Nephron (organoid): Measurements from ENCODE around the gene LAMB4.

Experiments
- H3K27ac Mint-ChIP-seq, 3 experiments: 2 replicates each; pipeline ENCODE4 v1.8.0; 2020; ENCODE audit warnings: mixed read lengths in 3 of 3, mild to moderate bottlenecking in 2 of 3, moderate library complexity in 1 of 3
- H3K27me3 Mint-ChIP-seq: 2 replicates; pipeline ENCODE4 v1.8.0; 2021; ENCODE audit warnings: low read depth, mild to moderate bottlenecking, moderate library complexity, mixed read lengths
- H3K36me3 Mint-ChIP-seq: 2 replicates; pipeline ENCODE4 v1.8.0; 2020; ENCODE audit warnings: low read depth, mixed read lengths
- H3K4me1 Mint-ChIP-seq: 2 replicates; pipeline ENCODE4 v1.8.0; 2020; ENCODE audit warnings: mixed read lengths
- H3K4me3 Mint-ChIP-seq, 3 experiments: 2 replicates each; pipeline ENCODE4 v1.8.0; 2020; ENCODE audit warnings: mild to moderate bottlenecking in 3 of 3, mixed read lengths in 3 of 3, moderate library complexity in 2 of 3
- H3K9me3 Mint-ChIP-seq: 2 replicates; pipeline ENCODE4 v1.8.0; 2020; ENCODE audit warnings: mixed read lengths
- TF ChIP-seq, protein P1 (sequence below), 3 experiments: fragments of 200-600 bp; sonication (generic); IDR thresholded peaks; one replicate each; pipeline ENCODE4 v1.5.0; 2021; ENCODE audit warnings: antibody characterized with exemption in 3 of 3; ENCODE audit not compliant: unreplicated experiment in 3 of 3

The LAMB4 gene

GRCh38 chr7:108142180-108142579 lies 12.0 kb upstream of the LAMB4 start:
- no peak overlapping the region for H3K4me3 Mint-ChIP-seq

DNA sequence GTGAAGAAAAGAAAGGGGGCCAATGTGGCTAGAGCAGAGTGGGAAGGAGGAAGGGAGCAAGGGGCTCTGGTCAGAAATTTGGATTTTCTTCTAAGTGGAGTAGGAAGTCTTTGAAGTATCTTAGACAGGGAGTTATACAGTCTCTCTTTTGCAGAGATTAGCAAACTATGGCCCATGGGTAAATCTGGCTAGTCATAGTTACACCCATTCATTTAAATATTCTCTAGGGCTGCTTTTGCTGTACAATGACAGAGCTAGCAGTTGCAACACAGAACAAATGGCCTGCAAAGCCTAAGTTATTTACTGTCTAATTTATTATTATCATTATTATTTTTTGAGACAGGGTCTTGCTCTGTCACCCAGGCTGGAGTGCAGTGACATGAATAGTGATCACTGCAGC lies 10.5 kb upstream of the LAMB4 start:
- Mint-ChIP-seq H3K9me3 (no peaks in the 10 kb centered on the region), H3K36me3 (no peaks in the 10 kb centered on the region), H3K27me3 (peaks cover 3% of the 10 kb centered on the region), H3K4me1 (no peaks in the 10 kb centered on the region), H3K4me3 (no peak overlapping the region), H3K27ac (no peak overlapping the region)
- TF ChIP-seq, protein P1, sequence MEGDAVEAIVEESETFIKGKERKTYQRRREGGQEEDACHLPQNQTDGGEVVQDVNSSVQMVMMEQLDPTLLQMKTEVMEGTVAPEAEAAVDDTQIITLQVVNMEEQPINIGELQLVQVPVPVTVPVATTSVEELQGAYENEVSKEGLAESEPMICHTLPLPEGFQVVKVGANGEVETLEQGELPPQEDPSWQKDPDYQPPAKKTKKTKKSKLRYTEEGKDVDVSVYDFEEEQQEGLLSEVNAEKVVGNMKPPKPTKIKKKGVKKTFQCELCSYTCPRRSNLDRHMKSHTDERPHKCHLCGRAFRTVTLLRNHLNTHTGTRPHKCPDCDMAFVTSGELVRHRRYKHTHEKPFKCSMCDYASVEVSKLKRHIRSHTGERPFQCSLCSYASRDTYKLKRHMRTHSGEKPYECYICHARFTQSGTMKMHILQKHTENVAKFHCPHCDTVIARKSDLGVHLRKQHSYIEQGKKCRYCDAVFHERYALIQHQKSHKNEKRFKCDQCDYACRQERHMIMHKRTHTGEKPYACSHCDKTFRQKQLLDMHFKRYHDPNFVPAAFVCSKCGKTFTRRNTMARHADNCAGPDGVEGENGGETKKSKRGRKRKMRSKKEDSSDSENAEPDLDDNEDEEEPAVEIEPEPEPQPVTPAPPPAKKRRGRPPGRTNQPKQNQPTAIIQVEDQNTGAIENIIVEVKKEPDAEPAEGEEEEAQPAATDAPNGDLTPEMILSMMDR (IDR thresholded peaks at IDR 0.05; ENCODE audit: unreplicated experiment in 3 of 3), result no peak

More at GRCh38 chr7:108142180-108142579, 12.0 kb upstream of the LAMB4 start:
- Mint-ChIP-seq H3K9me3 (no peaks in the 10 kb centered on the region), H3K36me3 (no peaks in the 10 kb centered on the region), H3K4me1 (no peaks in the 10 kb centered on the region), H3K27ac (no peak overlapping the region), H3K27me3 (peaks cover 7% of the 10 kb centered on the region)
- TF ChIP-seq, protein P1 (IDR thresholded peaks at IDR 0.05; ENCODE audit: unreplicated experiment in 3 of 3), result no peak

GRCh38 chr7:108138911-108139310 lies 8.8 kb upstream of the LAMB4 start:
- no peaks in the 10 kb centered on the region for H3K9me3 Mint-ChIP-seq
- H3K4me1 Mint-ChIP-seq, result no peaks in the 10 kb centered on the region
- H3K36me3 Mint-ChIP-seq, result no peaks in the 10 kb centered on the region
- TF ChIP-seq, protein P1 (IDR thresholded peaks at IDR 0.05; ENCODE audit: unreplicated experiment in 3 of 3), result no peak
- H3K27me3 Mint-ChIP-seq, result peaks cover 3% of the 10 kb centered on the region
- no peak overlapping the region for H3K4me3 Mint-ChIP-seq
- H3K27ac Mint-ChIP-seq, result no peak overlapping the region

- Mint-ChIP-seq H3K4me1 (no peaks in the 10 kb centered on the region), H3K9me3 (no peaks in the 10 kb centered on the region), H3K27me3 (peaks cover 6% of the 10 kb centered on the region)
Observed at GRCh38 chr7:108137993-108138392, 7.8 kb upstream of the LAMB4 start.

GRCh38 chr7:108137040-108137439 lies 6.9 kb upstream of the LAMB4 start:
- peaks cover 3% of the 10 kb centered on the region for H3K4me1 Mint-ChIP-seq
- H3K4me3 Mint-ChIP-seq, result no peak overlapping the region
- TF ChIP-seq, protein P1 (IDR thresholded peaks at IDR 0.05; ENCODE audit: unreplicated experiment in 3 of 3), result no peak

More at GRCh38 chr7:108137993-108138392, 7.8 kb upstream of the LAMB4 start:
- TF ChIP-seq, protein P1 (IDR thresholded peaks at IDR 0.05; ENCODE audit: unreplicated experiment in 3 of 3), result no peak
- Mint-ChIP-seq H3K4me3 (no peak overlapping the region), H3K36me3 (no peaks in the 10 kb centered on the region), H3K27ac (no peak overlapping the region)

DNA sequence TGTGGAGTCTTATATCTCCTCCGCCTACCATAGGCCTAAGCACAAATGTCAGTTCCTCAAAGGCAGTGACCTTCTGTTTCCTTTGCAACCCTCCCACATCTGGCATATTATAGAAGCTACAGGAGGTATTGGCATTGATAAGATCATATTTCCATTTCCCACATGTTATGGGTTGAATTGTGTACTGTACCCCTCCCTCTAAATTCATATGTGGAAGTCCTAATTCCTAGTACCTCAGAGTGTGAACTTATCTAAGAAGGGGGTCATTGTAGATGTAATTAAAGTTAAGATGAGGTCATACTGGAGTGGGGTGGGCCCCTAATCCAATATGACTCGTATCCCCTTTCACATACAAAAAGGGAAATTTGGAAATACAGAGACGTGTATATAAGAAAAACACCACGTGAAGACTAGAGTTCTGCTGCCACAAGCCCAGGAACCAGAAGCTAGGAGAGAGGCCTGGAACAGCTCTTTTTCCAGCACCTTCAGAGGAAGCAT lies 6.1 kb upstream of the LAMB4 start:
- Mint-ChIP-seq H3K4me3 (no peak overlapping the region), H3K27me3 (peaks cover 6% of the 10 kb centered on the region), H3K27ac (no peak overlapping the region), H3K36me3 (no peaks in the 10 kb centered on the region), H3K9me3 (no peaks in the 10 kb centered on the region), H3K4me1 (peaks cover 3% of the 10 kb centered on the region)
- TF ChIP-seq, protein P1 (IDR thresholded peaks at IDR 0.05; ENCODE audit: unreplicated experiment in 3 of 3), result no peak

More at GRCh38 chr7:108137040-108137439, 6.9 kb upstream of the LAMB4 start:
- Mint-ChIP-seq H3K27ac (no peak overlapping the region), H3K36me3 (no peaks in the 10 kb centered on the region), H3K9me3 (no peaks in the 10 kb centered on the region), H3K27me3 (peaks cover 6% of the 10 kb centered on the region)
